Retinal pigment epithelial cell (primary cell): ENCODE data around the gene EMC8.

Experiments
- DNase-seq: peaks from one replicate; pipeline ENCODE4 v3.0.0-alpha.2; 2010; ENCODE audit warnings: low read depth
- H3K4me3 ChIP-seq: 2 replicates; pipeline ENCODE4 v1.5.1; 2011; ENCODE audit warnings: mild to moderate bottlenecking, low read length, control low read depth, moderate library complexity
- TF ChIP-seq, protein P1 (sequence below): conservative IDR thresholded peaks from 2 replicates; pipeline ENCODE4 v1.5.1; 2011; ENCODE audit warnings: low read depth, low read length, control low read depth, inconsistent platforms

EMC8 gene

DNA sequence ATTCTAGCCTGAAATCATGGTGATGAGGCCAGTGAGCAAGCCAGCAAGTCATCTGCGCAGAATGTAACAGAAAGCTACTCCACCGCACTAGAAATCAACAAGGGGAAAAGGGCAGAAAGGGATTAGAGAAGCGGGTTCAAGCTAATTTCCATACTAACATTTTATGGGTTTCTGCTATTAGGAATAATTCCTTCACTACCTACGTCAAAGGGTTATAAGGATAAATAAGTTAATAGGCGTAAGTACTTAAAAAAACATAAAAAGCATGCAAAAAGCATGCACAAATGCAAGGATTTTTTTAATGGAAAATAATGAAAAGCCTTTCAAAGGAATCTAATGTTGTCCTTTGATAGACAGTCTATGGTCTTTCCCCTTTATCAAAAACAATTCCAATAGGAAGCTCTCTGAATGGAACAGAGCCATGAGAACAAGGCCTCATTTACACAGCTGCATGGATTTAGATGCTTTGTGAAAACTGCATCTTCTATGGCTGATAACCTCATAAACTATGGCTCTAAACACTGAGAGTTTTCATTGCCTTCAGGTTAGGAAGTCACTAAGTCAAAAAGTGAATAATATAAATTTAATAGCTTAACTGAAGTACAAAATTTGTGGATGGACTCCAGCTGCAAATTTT is 5.6 kb downstream of the EMC8 start:
- no peak for DNase-seq
- TF ChIP-seq, protein P1, sequence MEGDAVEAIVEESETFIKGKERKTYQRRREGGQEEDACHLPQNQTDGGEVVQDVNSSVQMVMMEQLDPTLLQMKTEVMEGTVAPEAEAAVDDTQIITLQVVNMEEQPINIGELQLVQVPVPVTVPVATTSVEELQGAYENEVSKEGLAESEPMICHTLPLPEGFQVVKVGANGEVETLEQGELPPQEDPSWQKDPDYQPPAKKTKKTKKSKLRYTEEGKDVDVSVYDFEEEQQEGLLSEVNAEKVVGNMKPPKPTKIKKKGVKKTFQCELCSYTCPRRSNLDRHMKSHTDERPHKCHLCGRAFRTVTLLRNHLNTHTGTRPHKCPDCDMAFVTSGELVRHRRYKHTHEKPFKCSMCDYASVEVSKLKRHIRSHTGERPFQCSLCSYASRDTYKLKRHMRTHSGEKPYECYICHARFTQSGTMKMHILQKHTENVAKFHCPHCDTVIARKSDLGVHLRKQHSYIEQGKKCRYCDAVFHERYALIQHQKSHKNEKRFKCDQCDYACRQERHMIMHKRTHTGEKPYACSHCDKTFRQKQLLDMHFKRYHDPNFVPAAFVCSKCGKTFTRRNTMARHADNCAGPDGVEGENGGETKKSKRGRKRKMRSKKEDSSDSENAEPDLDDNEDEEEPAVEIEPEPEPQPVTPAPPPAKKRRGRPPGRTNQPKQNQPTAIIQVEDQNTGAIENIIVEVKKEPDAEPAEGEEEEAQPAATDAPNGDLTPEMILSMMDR = no peak

DNA sequence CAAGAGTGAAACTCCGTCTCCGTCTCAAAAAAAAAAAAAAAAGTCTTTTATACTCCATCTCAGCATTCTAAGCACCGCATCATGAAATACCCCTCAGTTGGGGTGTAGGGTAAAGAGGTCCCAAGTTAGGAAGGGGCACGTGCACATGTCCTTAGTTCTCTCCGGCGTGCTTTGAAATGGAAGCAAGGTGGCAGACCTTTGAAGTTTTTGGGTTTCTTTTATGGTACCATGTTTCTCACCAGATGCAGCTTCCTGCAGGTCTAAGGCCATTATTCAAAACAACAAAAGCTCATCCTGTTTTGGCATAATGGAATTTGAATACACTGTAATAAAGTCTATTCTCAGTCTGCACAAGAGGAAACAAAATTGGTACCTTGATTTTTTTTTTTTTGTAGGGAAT is 9.6 kb downstream of the EMC8 start:
- no peak overlapping the region for H3K4me3 ChIP-seq
- TF ChIP-seq, protein P1 = no peak
- no peak for DNase-seq

More for the DNA sequence above, 5.6 kb downstream of the EMC8 start:
- no peak overlapping the region for H3K4me3 ChIP-seq

DNA sequence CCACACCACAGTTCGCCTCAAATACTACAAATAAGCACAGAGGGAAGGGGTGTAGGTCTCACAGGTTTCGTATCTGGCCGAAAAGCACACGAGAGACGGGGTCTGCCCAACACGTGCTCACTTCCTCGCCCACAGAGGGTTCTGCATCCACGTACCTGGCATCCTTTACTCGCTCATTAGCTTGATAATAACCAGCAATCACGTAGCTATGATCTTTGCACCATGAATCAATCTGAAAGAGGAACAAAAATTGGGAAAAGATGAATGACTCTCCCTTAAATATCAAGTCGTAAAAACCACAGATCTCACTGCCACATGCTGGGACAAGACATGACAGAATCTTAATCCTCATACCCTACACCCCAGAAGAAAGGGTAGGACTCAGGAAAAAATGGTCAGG is 10.5 kb downstream of the EMC8 start:
- TF ChIP-seq, protein P1 = no peak
- H3K4me3 ChIP-seq = no peak overlapping the region
- no peak for DNase-seq

DNA sequence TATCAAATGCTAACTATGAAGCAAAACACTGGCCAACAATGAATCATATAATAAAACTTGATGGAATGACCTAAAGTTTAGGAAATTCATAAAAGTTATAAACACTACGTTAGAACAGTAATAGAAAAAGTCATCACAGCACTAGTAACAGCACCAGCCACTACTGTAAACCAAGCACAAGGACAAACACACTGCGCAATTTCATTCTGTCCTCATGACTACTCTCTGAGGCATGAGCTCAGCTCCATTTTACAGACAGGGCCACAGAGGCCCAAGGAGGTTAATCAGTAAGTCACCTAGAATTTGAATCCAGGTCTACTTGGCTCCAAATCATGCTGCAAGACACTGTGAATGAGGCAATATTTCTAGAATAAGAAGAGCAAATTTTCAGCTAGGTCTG is 13.4 kb downstream of the EMC8 start:
- no peak for DNase-seq
- TF ChIP-seq, protein P1 = no peak

DNA sequence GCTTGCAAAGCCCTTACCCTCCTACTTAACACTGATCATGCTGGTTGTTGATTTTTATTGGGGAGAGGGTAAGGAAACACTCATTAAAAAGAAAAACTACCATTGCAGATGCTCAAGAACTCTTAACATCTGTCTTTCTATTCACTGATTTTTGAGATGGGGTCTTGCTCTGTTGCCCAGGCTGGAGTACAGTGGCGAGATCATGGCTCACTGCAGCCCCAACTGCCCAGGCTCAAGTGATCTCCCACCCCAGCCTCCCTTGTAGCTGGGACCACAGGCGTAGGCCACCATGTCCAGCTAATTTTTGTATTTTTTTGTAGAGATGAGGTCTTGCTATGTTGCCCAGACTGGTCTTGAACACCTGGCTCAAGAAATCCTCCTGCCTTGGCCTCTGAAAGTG is 14.5 kb downstream of the EMC8 start:
- no peak for DNase-seq
- H3K4me3 ChIP-seq = no peak overlapping the region
- TF ChIP-seq, protein P1 = no peak

More for the DNA sequence above, 13.4 kb downstream of the EMC8 start:
- H3K4me3 ChIP-seq = no peak overlapping the region

DNA sequence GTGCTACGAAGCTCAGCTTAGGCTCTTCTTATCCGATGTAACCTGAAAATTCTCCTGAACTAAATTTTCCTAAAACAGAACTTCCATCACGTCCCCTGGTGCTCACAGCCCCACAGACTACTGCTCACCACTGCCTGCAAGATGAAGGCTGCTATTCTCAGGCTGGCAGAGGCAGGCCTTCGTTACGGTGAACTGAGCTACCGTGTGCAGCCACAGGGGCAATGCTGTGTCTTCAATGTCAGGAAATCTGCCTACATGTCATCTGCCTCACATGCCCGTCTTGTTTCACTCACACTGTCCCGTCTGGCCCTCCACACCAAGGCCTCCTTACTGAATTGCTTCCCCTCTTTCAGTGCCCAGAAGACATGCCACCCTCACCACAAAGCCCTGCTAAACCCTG is 15.9 kb downstream of the EMC8 start:
- no peak overlapping the region for H3K4me3 ChIP-seq
- DNase-seq = no peak
- TF ChIP-seq, protein P1 = no peak

DNA sequence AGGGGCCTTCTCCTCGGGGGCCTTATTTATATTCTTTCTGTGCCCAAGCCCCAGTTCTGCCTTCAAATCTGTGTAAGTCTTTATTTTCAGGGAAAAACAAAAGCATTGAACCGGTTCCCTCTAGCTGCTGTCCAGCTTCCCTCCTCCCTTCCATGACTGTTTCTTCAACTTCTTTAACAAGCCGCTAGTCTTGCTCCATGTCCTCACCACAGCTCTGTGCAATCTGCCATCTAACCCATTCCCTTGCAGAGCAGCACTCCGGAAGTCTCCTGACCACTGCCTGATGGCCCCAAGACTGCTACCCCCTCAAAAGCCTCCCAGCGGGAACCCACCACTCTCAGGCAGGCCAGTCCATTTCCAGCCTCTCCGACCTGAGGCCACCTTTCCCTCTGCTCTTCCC is 16.9 kb downstream of the EMC8 start:
- DNase-seq = no peak
- TF ChIP-seq, protein P1 = no peak
- no peak overlapping the region for H3K4me3 ChIP-seq
